ENCODE measurements around the gene HSF5.

DNA sequence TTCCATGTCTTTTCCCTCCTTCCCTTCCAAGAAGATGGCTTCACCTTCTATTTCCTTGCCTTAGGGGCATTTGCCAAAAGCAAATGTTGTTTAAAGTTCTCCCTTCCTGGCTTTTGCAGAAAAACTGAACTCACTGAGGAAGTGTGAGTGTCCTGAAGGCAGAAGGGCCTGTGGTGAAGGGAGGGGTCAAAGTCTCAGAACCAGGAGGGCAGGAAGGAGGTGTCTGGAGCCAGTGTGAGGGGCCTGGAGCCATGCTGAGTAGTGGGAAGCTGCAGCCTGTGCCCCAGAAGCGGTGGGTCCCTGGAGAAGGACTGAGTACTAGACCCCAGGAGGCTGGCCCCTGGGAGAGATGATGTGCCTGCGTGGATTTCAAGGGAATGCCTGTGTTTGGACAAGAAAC is 112.4 kb downstream of the HSF5 start:
- TF ChIP-seq POLR2AphosphoS5 (IDR thresholded peaks at IDR 0.05), result no peak
- TF ChIP-seq, protein P1, sequence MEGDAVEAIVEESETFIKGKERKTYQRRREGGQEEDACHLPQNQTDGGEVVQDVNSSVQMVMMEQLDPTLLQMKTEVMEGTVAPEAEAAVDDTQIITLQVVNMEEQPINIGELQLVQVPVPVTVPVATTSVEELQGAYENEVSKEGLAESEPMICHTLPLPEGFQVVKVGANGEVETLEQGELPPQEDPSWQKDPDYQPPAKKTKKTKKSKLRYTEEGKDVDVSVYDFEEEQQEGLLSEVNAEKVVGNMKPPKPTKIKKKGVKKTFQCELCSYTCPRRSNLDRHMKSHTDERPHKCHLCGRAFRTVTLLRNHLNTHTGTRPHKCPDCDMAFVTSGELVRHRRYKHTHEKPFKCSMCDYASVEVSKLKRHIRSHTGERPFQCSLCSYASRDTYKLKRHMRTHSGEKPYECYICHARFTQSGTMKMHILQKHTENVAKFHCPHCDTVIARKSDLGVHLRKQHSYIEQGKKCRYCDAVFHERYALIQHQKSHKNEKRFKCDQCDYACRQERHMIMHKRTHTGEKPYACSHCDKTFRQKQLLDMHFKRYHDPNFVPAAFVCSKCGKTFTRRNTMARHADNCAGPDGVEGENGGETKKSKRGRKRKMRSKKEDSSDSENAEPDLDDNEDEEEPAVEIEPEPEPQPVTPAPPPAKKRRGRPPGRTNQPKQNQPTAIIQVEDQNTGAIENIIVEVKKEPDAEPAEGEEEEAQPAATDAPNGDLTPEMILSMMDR (IDR thresholded peaks at IDR 0.05), result no peak

Data from upper lobe of left lung (tissue), 4 donors.